Breast epithelium (tissue), 4 donors: ENCODE results near the gene FCER2. TPM values are rescaled to one million over a fixed set of nuclear protein-coding genes. Genes with fewer than 3 reads are reported as not detected.

Experiments
- DNase-seq, 2 donors: peaks; one replicate each; pipeline ENCODE4 v3.0.0-alpha.2; 2019; ENCODE audit warnings: low spot score in 2 of 2
- H3K27ac ChIP-seq, 2 donors: fragments of 200-600 bp; sonication (generic) in 1 of 2; one replicate each; pipeline ENCODE4 v1.5.1; 2016 to 2019; ENCODE audit warnings: mild to moderate bottlenecking in 1 of 2
- H3K27me3 ChIP-seq, 2 donors: fragments of 200-600 bp; sonication (generic) in 1 of 2; one replicate each; pipeline versions ENCODE4 v1.5.1 to v1.6.0; 2017 to 2019; ENCODE audit warnings: control low read depth in 1 of 2, mild to moderate bottlenecking in 1 of 2
- H3K36me3 ChIP-seq: fragments of 200-600 bp; one replicate; pipeline ENCODE4 v1.5.1; 2019
- H3K4me1 ChIP-seq, 2 donors: fragments of 200-600 bp; sonication (generic); one replicate each; pipeline ENCODE4 v1.5.1; 2016 to 2019; ENCODE audit warnings: control low read depth in 1 of 2
- H3K4me3 ChIP-seq, 3 donors: fragments of 200-600 bp; sonication (generic); 1 replicate in 2 of 3; 2 replicates in 1 of 3; pipeline ENCODE4 v1.5.1; 2016 to 2019; ENCODE audit warnings: mild to moderate bottlenecking in 3 of 3, moderate library complexity in 2 of 3
- H3K9me3 ChIP-seq, 2 donors: fragments of 200-600 bp; sonication (generic) in 1 of 2; one replicate each; pipeline ENCODE4 v1.5.1; 2016 to 2019; ENCODE audit warnings: control low read depth in 1 of 2
- CTCF ChIP-seq, 3 donors: fragments of 450-650 bp; IDR thresholded peaks; one replicate each; pipeline ENCODE4 v1.5.1; 2016 to 2017; ENCODE audit warnings: antibody characterized with exemption in 3 of 3, mild to moderate bottlenecking in 3 of 3, moderate library complexity in 3 of 3
- POLR2A ChIP-seq: fragments of 450-650 bp; IDR thresholded peaks from one replicate; pipeline ENCODE4 v1.6.1; 2016; ENCODE audit warnings: antibody characterized with exemption, mild to moderate bottlenecking, moderate library complexity
- POLR2AphosphoS5 ChIP-seq, 3 donors: sonication (generic); formaldehyde crosslinking; IDR thresholded peaks; one replicate each; pipeline ENCODE4 v1.6.1; 2017; ENCODE audit warnings: antibody characterized with exemption in 3 of 3
- intact Hi-C: fragments of 100-400 bp; cut with DNase I; formaldehyde crosslinking; loops from one replicate; pipeline ENCODE4 v1.15.1; 2023; ENCODE audit warnings: low total_unique reads
- total RNA-seq, 3 donors: library from RNA; depleted of rRNA; stranded (reverse); fragments of >200 nt; gene quantifications; one replicate each; pipeline ENCODE4 v1.1.0, GENCODE V29; 2016

Gene FCER2
- total RNA-seq, 3 donors from 2014 or later = 0.29 to 0.48 TPM; not detected in 1

- peaks cover 6 to 7% of the 10 kb centered on the region in 2 donors for H3K9me3 ChIP-seq
- TF ChIP-seq CTCF (IDR thresholded peaks at IDR 0.05) = no peak
- no peak for TF ChIP-seq POLR2A
- TF ChIP-seq POLR2AphosphoS5 (IDR thresholded peaks at IDR 0.05) = no peak
Observed at GRCh38 chr19:7715671-7716070, 13.7 kb upstream of the FCER2 start.

GRCh38 chr19:7710616-7711015 lies 8.7 kb upstream of the FCER2 start:
- DNase-seq = no peak
- no peaks in the 10 kb centered on the region for H3K36me3 ChIP-seq
- intact Hi-C loops = no loop called here

More at GRCh38 chr19:7715671-7716070, 13.7 kb upstream of the FCER2 start:
- intact Hi-C loops = loop anchor here (2.0 kb wide), 1 partner anchor 59 kb away; no protein-coding TSS in a partner anchor
- no peak overlapping the region for H3K4me3 ChIP-seq
- no peaks in the 10 kb centered on the region for H3K27me3 ChIP-seq
- no peaks in the 10 kb centered on the region for H3K4me1 ChIP-seq
- no peaks in the 10 kb centered on the region for H3K36me3 ChIP-seq
- no peak overlapping the region for H3K27ac ChIP-seq
- DNase-seq = no peak

GRCh38 chr19:7709932-7710460 lies 8.1 kb upstream of the FCER2 start:
- Histone ChIP-seq H3K4me1 (no peaks in the 10 kb centered on the region), H3K27me3 (no peaks in the 10 kb centered on the region), H3K9me3 (no peaks in the 10 kb centered on the region), H3K4me3 (no peak overlapping the region), H3K27ac (no peak overlapping the region), H3K36me3 (no peaks in the 10 kb centered on the region)
- intact Hi-C loops = no loop called here
- TF ChIP-seq POLR2A = no peak
- no peak for TF ChIP-seq CTCF (IDR thresholded peaks at IDR 0.05)
- TF ChIP-seq POLR2AphosphoS5 (IDR thresholded peaks at IDR 0.05) = no peak
- no peak for DNase-seq

More at GRCh38 chr19:7710616-7711015, 8.7 kb upstream of the FCER2 start:
- no peaks in the 10 kb centered on the region for H3K9me3 ChIP-seq
- H3K27me3 ChIP-seq = no peaks in the 10 kb centered on the region
- no peak overlapping the region for H3K27ac ChIP-seq
- H3K4me1 ChIP-seq = no peaks in the 10 kb centered on the region
- no peak for TF ChIP-seq POLR2AphosphoS5 (IDR thresholded peaks at IDR 0.05)
- TF ChIP-seq CTCF (IDR thresholded peaks at IDR 0.05) = no peak
- TF ChIP-seq POLR2A = no peak
- H3K4me3 ChIP-seq = no peak overlapping the region

GRCh38 chr19:7706955-7707456 lies 5.1 kb upstream of the FCER2 start:
- no peak for DNase-seq
- Histone ChIP-seq H3K4me1 (no peaks in the 10 kb centered on the region), H3K36me3 (no peaks in the 10 kb centered on the region), H3K9me3 (no peaks in the 10 kb centered on the region), H3K27ac (no peak overlapping the region), H3K4me3 (no peak overlapping the region), H3K27me3 (peaks cover 0 to 13% of the 10 kb centered on the region in 2 donors)
- TF ChIP-seq POLR2AphosphoS5 (IDR thresholded peaks at IDR 0.05) (no peak), CTCF (IDR thresholded peaks at IDR 0.05) (no peak), POLR2A (no peak)
- intact Hi-C loops = no loop called here

- H3K36me3 ChIP-seq = no peaks in the 10 kb centered on the region
- H3K27ac ChIP-seq = peak overlapping the region in 1 of 2 donors; percentile 43
- H3K9me3 ChIP-seq = no peaks in the 10 kb centered on the region
- intact Hi-C loops = no loop called here
- no peak for DNase-seq
- TF ChIP-seq POLR2A (no peak), POLR2AphosphoS5 (IDR thresholded peaks at IDR 0.05) (no peak), CTCF (IDR thresholded peaks at IDR 0.05) (no peak)
- no peak overlapping the region for H3K4me3 ChIP-seq
- no peaks in the 10 kb centered on the region for H3K4me1 ChIP-seq
- peaks cover 0 to 13% of the 10 kb centered on the region in 2 donors for H3K27me3 ChIP-seq
Observed at GRCh38 chr19:7706188-7706954, 4.4 kb upstream of the FCER2 start.
